ENCODE results near the gene SLIT1.

Gene SLIT1

GRCh38 chr10:97040248-97040584, 145.5 kb downstream of the SLIT1 start:
- ATAC-seq = no peak

GRCh38 chr10:97039538-97040247, 146.1 kb downstream of the SLIT1 start:
- ATAC-seq = no peak
- TF ChIP-seq TCF4 (CRISPR knock-in tag; IDR thresholded peaks at IDR 0.05; ENCODE audit: borderline replicate concordance) = no peak
- TF ChIP-seq ARNTL (CRISPR knock-in tag; IDR thresholded peaks at IDR 0.05; ENCODE audit: borderline replicate concordance, low read depth) = no peak
- TF ChIP-seq ZNF8 (CRISPR knock-in tag; IDR thresholded peaks at IDR 0.05) = no peak
- no peak for TF ChIP-seq CSDC2 (CRISPR knock-in tag; IDR thresholded peaks at IDR 0.05)
- no peak for TF ChIP-seq ISL1 (CRISPR knock-in tag; IDR thresholded peaks at IDR 0.05)
- TF ChIP-seq RARB (CRISPR knock-in tag; IDR thresholded peaks at IDR 0.05) = no peak
- TF ChIP-seq CREB5 (CRISPR knock-in tag; IDR thresholded peaks at IDR 0.05; ENCODE audit: low read depth) = no peak
- TF ChIP-seq ZNF565 (CRISPR knock-in tag; conservative IDR thresholded peaks at IDR 0.05; ENCODE audit: low read depth) = no peak
- TF ChIP-seq GLIS3 (CRISPR knock-in tag; IDR thresholded peaks at IDR 0.05) = no peak
- TF ChIP-seq BACH2 (CRISPR knock-in tag; IDR thresholded peaks at IDR 0.05; ENCODE audit: borderline replicate concordance) = no peak
- no peak for TF ChIP-seq ZC3H10 (CRISPR knock-in tag; IDR thresholded peaks at IDR 0.05)
- TF ChIP-seq ESRRG (CRISPR knock-in tag; IDR thresholded peaks at IDR 0.05) = no peak
- TF ChIP-seq PPARA (CRISPR knock-in tag; IDR thresholded peaks at IDR 0.05; ENCODE audit: borderline replicate concordance) = no peak
- no peak for TF ChIP-seq ZFP3 (CRISPR knock-in tag; IDR thresholded peaks at IDR 0.05)
- no peak for TF ChIP-seq TOX (CRISPR knock-in tag; IDR thresholded peaks at IDR 0.05; ENCODE audit: borderline replicate concordance)
- no peak for TF ChIP-seq ZFP30 (CRISPR knock-in tag; IDR thresholded peaks at IDR 0.05)

More at GRCh38 chr10:97040248-97040584, 145.5 kb downstream of the SLIT1 start:
- TF ChIP-seq SNAI2 (CRISPR knock-in tag; IDR thresholded peaks at IDR 0.05) = no peak
- TF ChIP-seq ZFP3 (CRISPR knock-in tag; IDR thresholded peaks at IDR 0.05) = no peak
- TF ChIP-seq CSDC2 (CRISPR knock-in tag; IDR thresholded peaks at IDR 0.05) = no peak
- no peak for TF ChIP-seq PPARA (CRISPR knock-in tag; IDR thresholded peaks at IDR 0.05; ENCODE audit: borderline replicate concordance)
- no peak for TF ChIP-seq OSR1 (CRISPR knock-in tag; IDR thresholded peaks at IDR 0.05)
- TF ChIP-seq ARNTL (CRISPR knock-in tag; IDR thresholded peaks at IDR 0.05; ENCODE audit: borderline replicate concordance, low read depth) = no peak
- no peak for TF ChIP-seq BACH2 (CRISPR knock-in tag; IDR thresholded peaks at IDR 0.05; ENCODE audit: borderline replicate concordance)
- no peak for TF ChIP-seq ESRRG (CRISPR knock-in tag; IDR thresholded peaks at IDR 0.05)
- TF ChIP-seq GLIS3 (CRISPR knock-in tag; IDR thresholded peaks at IDR 0.05) = no peak
- TF ChIP-seq POU6F1 (CRISPR knock-in tag; IDR thresholded peaks at IDR 0.05; ENCODE audit: borderline replicate concordance, low read depth) = no peak
- TF ChIP-seq ZC3H10 (CRISPR knock-in tag; IDR thresholded peaks at IDR 0.05) = no peak
- no peak for TF ChIP-seq TOX (CRISPR knock-in tag; IDR thresholded peaks at IDR 0.05; ENCODE audit: borderline replicate concordance)
- TF ChIP-seq CSRNP3 (CRISPR knock-in tag; IDR thresholded peaks at IDR 0.05) = no peak
- no peak for TF ChIP-seq ZNF8 (CRISPR knock-in tag; IDR thresholded peaks at IDR 0.05)
- TF ChIP-seq RARB (CRISPR knock-in tag; IDR thresholded peaks at IDR 0.05) = no peak
- TF ChIP-seq ZNF70 (CRISPR knock-in tag; IDR thresholded peaks at IDR 0.05) = no peak
- TF ChIP-seq ZFP30 (CRISPR knock-in tag; IDR thresholded peaks at IDR 0.05) = no peak
- no peak for TF ChIP-seq CREB5 (CRISPR knock-in tag; IDR thresholded peaks at IDR 0.05; ENCODE audit: low read depth)
- TF ChIP-seq TCF4 (CRISPR knock-in tag; IDR thresholded peaks at IDR 0.05; ENCODE audit: borderline replicate concordance) = no peak

GRCh38 chr10:97038688-97039087, 147.1 kb downstream of the SLIT1 start:
- no peak for ATAC-seq
- TF ChIP-seq ISL1 (CRISPR knock-in tag; IDR thresholded peaks at IDR 0.05) (no peak), CREB5 (CRISPR knock-in tag; IDR thresholded peaks at IDR 0.05; ENCODE audit: low read depth) (no peak), ZFP3 (CRISPR knock-in tag; IDR thresholded peaks at IDR 0.05) (no peak), RARB (CRISPR knock-in tag; IDR thresholded peaks at IDR 0.05) (no peak), TSHZ2 (CRISPR knock-in tag; IDR thresholded peaks at IDR 0.05) (no peak), ZC3H10 (CRISPR knock-in tag; IDR thresholded peaks at IDR 0.05) (no peak), ZNF70 (CRISPR knock-in tag; IDR thresholded peaks at IDR 0.05) (no peak), ZNF8 (CRISPR knock-in tag; IDR thresholded peaks at IDR 0.05) (no peak), CSDC2 (CRISPR knock-in tag; IDR thresholded peaks at IDR 0.05) (no peak), TCF4 (CRISPR knock-in tag; IDR thresholded peaks at IDR 0.05; ENCODE audit: borderline replicate concordance) (no peak), POU6F1 (CRISPR knock-in tag; IDR thresholded peaks at IDR 0.05; ENCODE audit: borderline replicate concordance, low read depth) (no peak), SNAI2 (CRISPR knock-in tag; IDR thresholded peaks at IDR 0.05) (no peak), ZFP30 (CRISPR knock-in tag; IDR thresholded peaks at IDR 0.05) (no peak)
